IMR-90 (cell line): ENCODE measurements around the gene SHB. TPM values are rescaled to one million over a fixed set of nuclear protein-coding genes. Genes with fewer than 3 reads are reported as not detected.
A peak's percentile ranks its signal among the peaks of the same experiment; 100 is the strongest.

Source experiments
- ATAC-seq: fragments of 200-7000 bp; cut with Tn5 transposase; 2 replicates; pipeline ENCODE4 v1.9.1; 2020; ENCODE audit warnings: low read depth, mild to moderate bottlenecking, moderate library complexity
- BruUV-seq: library from RNA; stranded (reverse); fragments of 400-500 nt; replicated peaks from 2 replicates; lab custom pipeline; 2021; lab: Mats Ljungman, UMichigan
- CTCF ChIA-PET: fragments of 300-600 bp; formaldehyde crosslinking; extraction: SDS; loops from one replicate; lab custom pipeline; 2021; ENCODE audit warnings: antibody characterized with exemption; lab: Yijun Ruan, JAX
- POLR2A ChIA-PET: fragments of 300-600 bp; sonication (Branson Sonifier 250); formaldehyde crosslinking; loops from one replicate; lab custom pipeline; 2022; ENCODE audit warnings: antibody characterized with exemption; ENCODE audit not compliant: unreplicated experiment; lab: Charles Lee
- DNase-seq: peaks from one replicate; pipeline ENCODE4 v3.0.0; 2013
- H2AFZ ChIP-seq: replicated peaks from 2 replicates; pipeline ENCODE3; 2013; ENCODE audit warnings: low read length, mild to moderate bottlenecking; ENCODE audit not compliant: poor library complexity
- H2AK5ac ChIP-seq: 2 replicates; pipeline ENCODE4 v1.6.1; 2013; ENCODE audit warnings: low read depth, low read length, inconsistent platforms
- H2AK9ac ChIP-seq: replicated peaks from 2 replicates; pipeline ENCODE3; 2013; ENCODE audit warnings: mild to moderate bottlenecking, low read depth, low read length, moderate library complexity; ENCODE audit not compliant: poor library complexity
- H2BK120ac ChIP-seq: 2 replicates; pipeline ENCODE4 v1.6.1; 2013; ENCODE audit warnings: low read depth, low read length, inconsistent platforms
- H2BK15ac ChIP-seq: 3 replicates; pipeline ENCODE4 v1.6.1; 2013; ENCODE audit warnings: low read depth, low read length, inconsistent platforms
- H2BK20ac ChIP-seq: 2 replicates; pipeline ENCODE4 v1.6.1; 2013; ENCODE audit warnings: low read depth, mild to moderate bottlenecking, inconsistent platforms, low read length, moderate library complexity
- H2BK5ac ChIP-seq: 2 replicates; pipeline ENCODE4 v1.6.1; 2013; ENCODE audit warnings: mild to moderate bottlenecking, low read depth, low read length, inconsistent platforms; ENCODE audit not compliant: poor library complexity, severe bottlenecking
- H3K14ac ChIP-seq: replicated peaks from 2 replicates; pipeline ENCODE4 v1.6.1; 2013; ENCODE audit warnings: low read depth, low read length, inconsistent platforms
- H3K18ac ChIP-seq: 2 replicates; pipeline ENCODE4 v1.6.1; 2013; ENCODE audit warnings: low read depth, low read length, control low read depth
- H3K23ac ChIP-seq: 2 replicates; pipeline ENCODE4 v1.6.1; 2013; ENCODE audit warnings: low read depth, low read length, inconsistent platforms
- H3K27ac ChIP-seq: 2 replicates; pipeline ENCODE4 v1.5.1; 2013; ENCODE audit warnings: mild to moderate bottlenecking, control low read depth, low read length; ENCODE audit not compliant: insufficient read depth
- H3K27me3 ChIP-seq: 2 replicates; pipeline ENCODE4 v1.6.1; 2013; ENCODE audit warnings: low read length; ENCODE audit not compliant: control insufficient read depth, insufficient read depth
- H3K36me3 ChIP-seq: 2 replicates; pipeline ENCODE4 v1.6.1; 2013; ENCODE audit warnings: low read length, mixed read lengths; ENCODE audit not compliant: control insufficient read depth, insufficient read depth
- H3K4ac ChIP-seq: 2 replicates; pipeline ENCODE4 v1.6.1; 2013; ENCODE audit warnings: low read depth, low read length, inconsistent platforms
- H3K4me1 ChIP-seq: 2 replicates; pipeline ENCODE4 v1.6.1; 2013; ENCODE audit warnings: low read length, mixed read lengths; ENCODE audit not compliant: control insufficient read depth, insufficient read depth
- H3K4me2 ChIP-seq: 2 replicates; pipeline ENCODE4 v1.6.1; 2013; ENCODE audit warnings: low read depth, mild to moderate bottlenecking, control low read depth, low read length, moderate library complexity
- H3K4me3 ChIP-seq: 2 replicates; pipeline ENCODE4 v1.5.1; 2013; ENCODE audit warnings: low read depth, mild to moderate bottlenecking, control low read depth, low read length, moderate library complexity; ENCODE audit not compliant: insufficient read depth
- H3K56ac ChIP-seq: 2 replicates; pipeline ENCODE4 v1.6.1; 2013; ENCODE audit warnings: low read length, inconsistent platforms; ENCODE audit not compliant: insufficient read depth; ENCODE audit errors: extremely low read depth
- H3K79me1 ChIP-seq, 2 experiments: 2 replicates each; pipeline ENCODE4 v1.6.1; 2013; ENCODE audit warnings: low read length in 2 of 2, inconsistent platforms in 1 of 2, low read depth in 1 of 2
- H3K9ac ChIP-seq: 2 replicates; pipeline ENCODE4 v1.6.1; 2013; ENCODE audit warnings: low read depth, low read length, control low read depth
- H3K9me1 ChIP-seq: 2 replicates; pipeline ENCODE4 v1.6.1; 2013; ENCODE audit warnings: low read length, inconsistent platforms; ENCODE audit not compliant: insufficient read depth
- H3K9me3 ChIP-seq: 2 replicates; pipeline ENCODE4 v1.6.1; 2013; ENCODE audit warnings: low read length; ENCODE audit not compliant: control insufficient read depth, insufficient read depth
- H4K20me1 ChIP-seq: 2 replicates; pipeline ENCODE4 v1.6.1; 2013; ENCODE audit warnings: low read length, inconsistent platforms; ENCODE audit not compliant: insufficient read depth
- H4K5ac ChIP-seq: 2 replicates; pipeline ENCODE4 v1.6.1; 2013; ENCODE audit warnings: mild to moderate bottlenecking, low read depth, low read length, control low read depth
- H4K8ac ChIP-seq, 2 experiments: 2 replicates each; pipeline ENCODE4 v1.6.1; 2013; ENCODE audit warnings: low read depth in 2 of 2, low read length in 2 of 2, control low read depth in 1 of 2, inconsistent platforms in 1 of 2
- H4K91ac ChIP-seq: 2 replicates; pipeline ENCODE4 v1.6.1; 2013; ENCODE audit warnings: low read depth, low read length, inconsistent platforms; ENCODE audit not compliant: insufficient read depth
- CEBPB ChIP-seq: IDR thresholded peaks from 2 replicates; pipeline ENCODE4 v1.6.1; 2012; ENCODE audit warnings: low read depth, low read length, improper control_type of control experiment
- CHD1 ChIP-seq: IDR thresholded peaks from 2 replicates; pipeline ENCODE4 v1.6.1; 2012; ENCODE audit warnings: low read depth, low read length, improper control_type of control experiment
- MAFK ChIP-seq: IDR thresholded peaks from 2 replicates; pipeline ENCODE4 v1.6.1; 2012; ENCODE audit warnings: low read depth, low read length, improper control_type of control experiment
- NFE2L2 ChIP-seq: fragments of 150-350 bp; IDR thresholded peaks from 2 replicates; pipeline ENCODE4 v1.6.1; 2016; ENCODE audit warnings: low read depth, mild to moderate bottlenecking, low read length
- POLR2A ChIP-seq: IDR thresholded peaks from 2 replicates; pipeline ENCODE4 v1.6.1; 2012; ENCODE audit warnings: mild to moderate bottlenecking, low read depth, low read length
- RAD21 ChIP-seq: IDR thresholded peaks from 2 replicates; pipeline ENCODE4 v1.6.1; 2012; ENCODE audit warnings: low read length, improper control_type of control experiment
- SMC3 ChIP-seq: fragments of 150-350 bp; IDR thresholded peaks from 2 replicates; pipeline ENCODE4 v1.6.1; 2016; ENCODE audit warnings: low read depth, mild to moderate bottlenecking, antibody characterized with exemption, low read length, moderate library complexity
- WGBS, 2 experiments: methylation state at CpG; one replicate each; pipeline versions ENCODE4 v1.1.5 to v1.1.7; 2013; ENCODE audit warnings: missing lambda C conversion rate in 2 of 2; ENCODE audit not compliant: insufficient read length in 1 of 2; ENCODE audit errors: extremely low coverage in 2 of 2; 5-methylcytosine and 5-hydroxymethylcytosine counted together
- dilution Hi-C: fragments of 300-500 bp; cut with HindIII; formaldehyde crosslinking; loops from one replicate; pipeline ENCODE4 v1.14.3; 2018; ENCODE audit warnings: low sequenced_read_pairs; ENCODE audit not compliant: unreplicated experiment
- in situ Hi-C: fragments of 300-500 bp; cut with MboI; formaldehyde crosslinking; loops from 3 replicates; pipeline ENCODE4 v1.14.3; 2019; ENCODE audit warnings: low sequenced_read_pairs, inconsistent platforms, mixed read lengths
- intact Hi-C: fragments of 100-400 bp; cut with micrococcal nuclease; formaldehyde crosslinking; loops from 2 replicates; pipeline ENCODE4 v1.10.0; 2022
- polyA plus RNA-seq, 3 experiments: library from polyadenylated mRNA; depleted of rRNA; stranded (reverse); fragments of >200 nt; gene quantifications; 2 replicates each; pipeline ENCODE4 v1.2.3, GENCODE V29; 2012; ENCODE audit warnings: low replicate concordance in 1 of 3
- total RNA-seq: library from RNA; depleted of rRNA; stranded (reverse); fragments of >200 nt; gene quantifications from 2 replicates; pipeline ENCODE4 v1.2.3, GENCODE V29; 2012
- TF ChIP-seq, protein P1 (sequence below): fragments of 150-350 bp; IDR thresholded peaks from 2 replicates; pipeline ENCODE4 v1.6.1; 2016; ENCODE audit warnings: low read depth, mild to moderate bottlenecking, low read length, moderate library complexity, borderline replicate concordance

SHB gene
- total and polyA plus RNA-seq, 2 of the 4 experiments (the other 2 are of a cell fraction) = 6.1 to 20.4 TPM

DNA sequence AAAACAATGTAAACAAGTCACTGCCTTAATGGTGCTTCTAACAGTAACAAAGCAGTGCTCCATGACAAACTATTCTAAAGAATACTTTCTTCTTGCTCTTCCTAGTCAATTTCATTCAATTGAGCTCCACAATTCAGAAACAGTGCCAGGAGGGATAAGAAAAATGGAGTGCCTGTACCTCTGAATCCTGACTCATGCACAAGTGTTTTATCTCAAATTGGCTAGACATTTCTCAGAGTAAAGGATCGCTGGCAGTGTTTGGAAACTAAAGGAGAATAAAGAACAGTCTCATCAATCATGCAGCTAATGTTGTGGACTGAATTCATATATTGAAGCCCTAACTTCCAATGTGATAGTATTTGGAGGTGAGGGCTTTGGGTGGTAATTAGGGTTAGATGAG is 192.7 kb downstream of the SHB start:
- H3K9ac ChIP-seq = no peak overlapping the region
- no peak overlapping the region for H2BK20ac ChIP-seq
- no peak overlapping the region for H2BK15ac ChIP-seq
- 0 out of 4 replicates have a peak, but pooled peaks cover 0 to 4% of the 10 kb centered on the region in 2 experiments for H3K79me1 ChIP-seq
- no peak overlapping the region for H3K23ac ChIP-seq
- H3K4ac ChIP-seq = no peak overlapping the region
- H3K27me3 ChIP-seq = no peaks in the 10 kb centered on the region
- ATAC-seq (peak; percentile 15), DNase-seq (peak; percentile 59)
- no peak overlapping the region for H3K18ac ChIP-seq
- ChIA-PET CTCF (no interaction called here), POLR2A (no interaction called here)
- H3K56ac ChIP-seq = no peak overlapping the region
- no peak overlapping the region for H3K4me2 ChIP-seq
- H4K91ac ChIP-seq = no peak overlapping the region
- peaks cover 11% of the 10 kb centered on the region for H3K36me3 ChIP-seq
- H3K4me3 ChIP-seq = no peak overlapping the region
- no peak overlapping the region for H2AK5ac ChIP-seq
- no peak overlapping the region for H2BK5ac ChIP-seq
- intact Hi-C loops = no loop called here
- TF ChIP-seq CEBPB (no peak), NFE2L2 (no peak), CHD1 (no peak), MAFK (no peak), POLR2A (no peak), SMC3 (no peak), RAD21 (no peak)
- TF ChIP-seq, protein P1, sequence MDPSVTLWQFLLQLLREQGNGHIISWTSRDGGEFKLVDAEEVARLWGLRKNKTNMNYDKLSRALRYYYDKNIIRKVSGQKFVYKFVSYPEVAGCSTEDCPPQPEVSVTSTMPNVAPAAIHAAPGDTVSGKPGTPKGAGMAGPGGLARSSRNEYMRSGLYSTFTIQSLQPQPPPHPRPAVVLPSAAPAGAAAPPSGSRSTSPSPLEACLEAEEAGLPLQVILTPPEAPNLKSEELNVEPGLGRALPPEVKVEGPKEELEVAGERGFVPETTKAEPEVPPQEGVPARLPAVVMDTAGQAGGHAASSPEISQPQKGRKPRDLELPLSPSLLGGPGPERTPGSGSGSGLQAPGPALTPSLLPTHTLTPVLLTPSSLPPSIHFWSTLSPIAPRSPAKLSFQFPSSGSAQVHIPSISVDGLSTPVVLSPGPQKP = no peak
- H2AFZ ChIP-seq = no peak overlapping the region
- H3K14ac ChIP-seq = no peak overlapping the region
- no peak overlapping the region for H2AK9ac ChIP-seq
- H4K8ac ChIP-seq = no peak overlapping the region
- in situ Hi-C loops = no loop called here
- H3K27ac ChIP-seq = no peak overlapping the region
- dilution Hi-C loops = no loop called here
- H3K9me3 ChIP-seq = peaks cover 5% of the 10 kb centered on the region
- no CpG with 5 or more reads among the region's 1 CpG for WGBS, 2 experiments
- no peak overlapping the region for H2BK120ac ChIP-seq
- BruUV-seq = no TSS peak
- no peaks in the 10 kb centered on the region; the same call in 1 of the 2 replicates for H3K4me1 ChIP-seq
- H4K5ac ChIP-seq = no peak overlapping the region
- no peaks in the 10 kb centered on the region; the same call in 1 of the 2 replicates for H3K9me1 ChIP-seq
- no peaks in the 10 kb centered on the region for H4K20me1 ChIP-seq
